ENCODE data around the gene VDR.
A peak's percentile ranks its signal among the peaks of the same experiment; 100 is the strongest.

VDR gene

GRCh38 chr12:47949441-47950341 lies 44.9 kb upstream of the VDR start:
- DNase-seq (peak; percentile 49), ATAC-seq (ENCODE audit: insufficient read depth, low read depth) (peak; percentile 82)
- TF ChIP-seq EZH2 (IDR thresholded peaks at IDR 0.05; ENCODE audit: borderline replicate concordance, low read depth, low read length, severe bottlenecking) = no peak
- TF ChIP-seq, protein P1, sequence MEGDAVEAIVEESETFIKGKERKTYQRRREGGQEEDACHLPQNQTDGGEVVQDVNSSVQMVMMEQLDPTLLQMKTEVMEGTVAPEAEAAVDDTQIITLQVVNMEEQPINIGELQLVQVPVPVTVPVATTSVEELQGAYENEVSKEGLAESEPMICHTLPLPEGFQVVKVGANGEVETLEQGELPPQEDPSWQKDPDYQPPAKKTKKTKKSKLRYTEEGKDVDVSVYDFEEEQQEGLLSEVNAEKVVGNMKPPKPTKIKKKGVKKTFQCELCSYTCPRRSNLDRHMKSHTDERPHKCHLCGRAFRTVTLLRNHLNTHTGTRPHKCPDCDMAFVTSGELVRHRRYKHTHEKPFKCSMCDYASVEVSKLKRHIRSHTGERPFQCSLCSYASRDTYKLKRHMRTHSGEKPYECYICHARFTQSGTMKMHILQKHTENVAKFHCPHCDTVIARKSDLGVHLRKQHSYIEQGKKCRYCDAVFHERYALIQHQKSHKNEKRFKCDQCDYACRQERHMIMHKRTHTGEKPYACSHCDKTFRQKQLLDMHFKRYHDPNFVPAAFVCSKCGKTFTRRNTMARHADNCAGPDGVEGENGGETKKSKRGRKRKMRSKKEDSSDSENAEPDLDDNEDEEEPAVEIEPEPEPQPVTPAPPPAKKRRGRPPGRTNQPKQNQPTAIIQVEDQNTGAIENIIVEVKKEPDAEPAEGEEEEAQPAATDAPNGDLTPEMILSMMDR (IDR thresholded peaks at IDR 0.05; ENCODE audit: borderline replicate concordance, extremely low read depth, low read length, poor library complexity, severe bottlenecking) = peak; percentile 73
- H3K27me3 ChIP-seq (ENCODE audit: insufficient read depth, low read length, poor library complexity) = no peaks in the 10 kb centered on the region
- no peaks in the 10 kb centered on the region for H3K36me3 ChIP-seq (ENCODE audit: insufficient read depth, low read length)
- H3K4me1 ChIP-seq (ENCODE audit: insufficient read depth, low read length) = no peaks in the 10 kb centered on the region; the same call in 1 of the 2 replicates
- no peak overlapping the region for H3K27ac ChIP-seq (ENCODE audit: low read length)
- H3K9ac ChIP-seq (ENCODE audit: low read depth, low read length) = no peak overlapping the region
- no peak overlapping the region for H3K4me2 ChIP-seq (ENCODE audit: insufficient read depth, low read length)
- H3K4me3 ChIP-seq (ENCODE audit: low read depth in 1 of 2, low read length in 2 of 2) = no peak overlapping the region
- H4K20me1 ChIP-seq (ENCODE audit: insufficient read depth, low read length) = no peaks in the 10 kb centered on the region
- H2AFZ ChIP-seq (ENCODE audit: low read depth, low read length) = peak overlapping the region; percentile 36; the same call in 1 of the 2 replicates
- H3K9me3 ChIP-seq (ENCODE audit: insufficient read depth, low read length, severe bottlenecking) = no peaks in the 10 kb centered on the region
- no peaks in the 10 kb centered on the region for H3K79me2 ChIP-seq (ENCODE audit: insufficient read depth, low read length)

GRCh38 chr12:47947341-47947740 lies 42.5 kb upstream of the VDR start:
- no peak overlapping the region for H3K4me2 ChIP-seq (ENCODE audit: insufficient read depth, low read length)
- no peaks in the 10 kb centered on the region for H3K27me3 ChIP-seq (ENCODE audit: insufficient read depth, low read length, poor library complexity)
- TF ChIP-seq, protein P1 (IDR thresholded peaks at IDR 0.05; ENCODE audit: borderline replicate concordance, extremely low read depth, low read length, poor library complexity, severe bottlenecking) = no peak
- TF ChIP-seq EZH2 (IDR thresholded peaks at IDR 0.05; ENCODE audit: borderline replicate concordance, low read depth, low read length, severe bottlenecking) = no peak
- no peaks in the 10 kb centered on the region for H3K9me3 ChIP-seq (ENCODE audit: insufficient read depth, low read length, severe bottlenecking)
- H3K9ac ChIP-seq (ENCODE audit: low read depth, low read length) = no peak overlapping the region
- no peaks in the 10 kb centered on the region; the same call in 1 of the 2 replicates for H4K20me1 ChIP-seq (ENCODE audit: insufficient read depth, low read length)
- H3K36me3 ChIP-seq (ENCODE audit: insufficient read depth, low read length) = no peaks in the 10 kb centered on the region
- no peaks in the 10 kb centered on the region for H3K79me2 ChIP-seq (ENCODE audit: insufficient read depth, low read length)
- H3K4me1 ChIP-seq (ENCODE audit: insufficient read depth, low read length) = no peaks in the 10 kb centered on the region
- H3K27ac ChIP-seq (ENCODE audit: low read length) = no peak overlapping the region
- DNase-seq = no peak
- ATAC-seq (ENCODE audit: insufficient read depth, low read depth) = no peak
- no peak overlapping the region for H2AFZ ChIP-seq (ENCODE audit: low read depth, low read length)
- H3K4me3 ChIP-seq (ENCODE audit: low read depth in 1 of 2, low read length in 2 of 2) = no peak overlapping the region

- ATAC-seq (ENCODE audit: insufficient read depth, low read depth) (no peak), DNase-seq (no peak)
- H3K27ac ChIP-seq (ENCODE audit: low read length) = no peak overlapping the region
- no peaks in the 10 kb centered on the region for H3K36me3 ChIP-seq (ENCODE audit: insufficient read depth, low read length)
- no peak overlapping the region for H3K4me3 ChIP-seq (ENCODE audit: low read depth in 1 of 2, low read length in 2 of 2)
- H3K79me2 ChIP-seq (ENCODE audit: insufficient read depth, low read length) = no peaks in the 10 kb centered on the region
- no peak overlapping the region for H3K9ac ChIP-seq (ENCODE audit: low read depth, low read length)
- no peak overlapping the region for H2AFZ ChIP-seq (ENCODE audit: low read depth, low read length)
- H3K4me2 ChIP-seq (ENCODE audit: insufficient read depth, low read length) = no peak overlapping the region
- H4K20me1 ChIP-seq (ENCODE audit: insufficient read depth, low read length) = no peaks in the 10 kb centered on the region; the same call in 1 of the 2 replicates
- H3K27me3 ChIP-seq (ENCODE audit: insufficient read depth, low read length, poor library complexity) = no peaks in the 10 kb centered on the region
- H3K4me1 ChIP-seq (ENCODE audit: insufficient read depth, low read length) = no peaks in the 10 kb centered on the region
- H3K9me3 ChIP-seq (ENCODE audit: insufficient read depth, low read length, severe bottlenecking) = no peaks in the 10 kb centered on the region
- TF ChIP-seq, protein P1 (IDR thresholded peaks at IDR 0.05; ENCODE audit: borderline replicate concordance, extremely low read depth, low read length, poor library complexity, severe bottlenecking) = no peak
- TF ChIP-seq EZH2 (IDR thresholded peaks at IDR 0.05; ENCODE audit: borderline replicate concordance, low read depth, low read length, severe bottlenecking) = no peak
Observed at GRCh38 chr12:47946413-47947323, 41.9 kb upstream of the VDR start.

Data from DND-41 (cell line).